GM12878 (cell line): ENCODE data around the gene ABCC4. TPM values are rescaled to one million over a fixed set of nuclear protein-coding genes. Genes with fewer than 3 reads are reported as not detected.

Experiments
- ATAC-seq: fragments of 200-7000 bp; cut with Tn5 transposase; 3 replicates; pipeline ENCODE4 v1.9.1; 2020; ENCODE audit warnings: mild to moderate bottlenecking, moderate library complexity
- BruUV-seq: library from RNA; stranded (reverse); fragments of 400-500 nt; replicated peaks from 2 replicates; lab custom pipeline; 2021; lab: Mats Ljungman, UMichigan
- CTCF ChIA-PET: fragments of 300-600 bp; sonication (Branson Sonifier 250); formaldehyde crosslinking; extraction: SDS; loops from one replicate; lab custom pipeline; 2021; ENCODE audit warnings: inconsistent platforms; lab: Yijun Ruan, JAX
- POLR2A ChIA-PET: fragments of 350-600 bp; formaldehyde crosslinking; extraction: SDS; loops from one replicate; lab custom pipeline; 2021; ENCODE audit warnings: inconsistent platforms; lab: Charles Lee
- RAD21 ChIA-PET: fragments of 300-600 bp; sonication (Branson Sonifier 250); formaldehyde crosslinking; loops from one replicate; lab custom pipeline; 2023; ENCODE audit warnings: antibody characterized with exemption; ENCODE audit not compliant: unreplicated experiment; lab: Charles Lee
- SMC1A ChIA-PET: fragments of 300-600 bp; sonication (Branson Sonifier 250); formaldehyde crosslinking; loops from one replicate; lab custom pipeline; 2023; ENCODE audit not compliant: unreplicated experiment, uncharacterized antibody; lab: Charles Lee
- DNase-seq: peaks from one replicate; pipeline ENCODE4 v3.0.0-alpha.2; 2011; ENCODE audit warnings: low read depth, low spot score
- FAIRE-seq: peaks from 3 replicates; lab custom pipeline; 2011; peaks lifted over from hg19 to GRCh38; lab: Jason Lieb, UNC
- H2AFZ ChIP-seq: 2 replicates; pipeline ENCODE4 v1.6.0; 2011; ENCODE audit warnings: low read depth, low read length, control low read depth; ENCODE audit not compliant: control insufficient read depth
- H3K27ac ChIP-seq: 2 replicates; pipeline ENCODE4 v1.5.1; 2011; ENCODE audit warnings: control low read depth; ENCODE audit not compliant: control insufficient read depth, insufficient read depth
- H3K27me3 ChIP-seq, 2 experiments: replicated peaks in 1 of 2; 2 replicates each; pipeline versions ENCODE4 v1.6.0 to v1.6.1; 2011; ENCODE audit warnings: low read length in 1 of 2; ENCODE audit not compliant: control insufficient read depth in 2 of 2, insufficient read depth in 2 of 2
- H3K36me3 ChIP-seq, 2 experiments: 2 replicates each; pipeline ENCODE4 v1.5.1; 2011; ENCODE audit warnings: low read length in 1 of 2; ENCODE audit not compliant: control insufficient read depth in 2 of 2, insufficient read depth in 2 of 2
- H3K4me1 ChIP-seq: 2 replicates; pipeline ENCODE4 v1.6.1; 2011; ENCODE audit warnings: mild to moderate bottlenecking, low read length, moderate library complexity, mixed read lengths; ENCODE audit not compliant: control insufficient read depth, insufficient read depth
- H3K4me2 ChIP-seq: 2 replicates; pipeline ENCODE4 v1.6.0; 2011; ENCODE audit warnings: control low read depth; ENCODE audit not compliant: control insufficient read depth, insufficient read depth
- H3K4me3 ChIP-seq: fragments of 200-600 bp; sonication (generic); 2 replicates; pipeline ENCODE4 v1.5.1; 2016
- H3K79me2 ChIP-seq: 2 replicates; pipeline ENCODE4 v1.6.0; 2011; ENCODE audit warnings: low read length; ENCODE audit not compliant: control insufficient read depth, insufficient read depth
- H3K9ac ChIP-seq: 2 replicates; pipeline ENCODE4 v1.8.0; 2011; ENCODE audit warnings: low read length, control low read depth, mixed read lengths; ENCODE audit not compliant: control insufficient read depth, insufficient read depth
- H3K9me3 ChIP-seq: replicated peaks from 3 replicates; pipeline ENCODE4 v1.5.1; 2011; ENCODE audit warnings: mild to moderate bottlenecking, low read length; ENCODE audit not compliant: control insufficient read depth, insufficient read depth
- H4K20me1 ChIP-seq: 2 replicates; pipeline ENCODE4 v1.6.0; 2011; ENCODE audit not compliant: control insufficient read depth, insufficient read depth
- HDAC6 ChIP-seq: fragments of 200-600 bp; sonication (generic); IDR thresholded peaks from one replicate; pipeline ENCODE4 v1.8.0; 2017; ENCODE audit warnings: antibody characterized with exemption; ENCODE audit not compliant: unreplicated experiment
- HSF1 ChIP-seq: fragments of 150-350 bp; IDR thresholded peaks from 2 replicates; pipeline ENCODE4 v1.6.1; 2014; ENCODE audit warnings: mild to moderate bottlenecking, low read depth, low read length
- MEF2A ChIP-seq: IDR thresholded peaks from 2 replicates; pipeline ENCODE4 v1.6.1; 2011; ENCODE audit warnings: low read depth, mild to moderate bottlenecking, low read length, moderate library complexity; ENCODE audit not compliant: insufficient read depth
- MXI1 ChIP-seq: fragments of 150-350 bp; IDR thresholded peaks from 2 replicates; pipeline ENCODE4 v1.6.1; 2011; ENCODE audit warnings: low read depth, mild to moderate bottlenecking, inconsistent platforms, low read length, improper control_type of control experiment
- NR2C2 ChIP-seq: IDR thresholded peaks from 2 replicates; pipeline ENCODE4 v1.6.1; 2011; ENCODE audit warnings: borderline replicate concordance, low read depth; ENCODE audit not compliant: control insufficient read depth, insufficient read length
- PKNOX1 ChIP-seq: fragments of 450-650 bp; IDR thresholded peaks from 2 replicates; pipeline ENCODE4 v1.6.1; 2016; ENCODE audit warnings: mild to moderate bottlenecking
- RELA ChIP-seq: fragments of 450-650 bp; IDR thresholded peaks from 2 replicates; pipeline ENCODE4 v1.8.0; 2014; ENCODE audit warnings: borderline replicate concordance; ENCODE audit not compliant: partially characterized antibody
- RUNX3 ChIP-seq: IDR thresholded peaks from 2 replicates; pipeline ENCODE4 v1.6.1; 2012; ENCODE audit warnings: low read length, inconsistent platforms
- TCF7 ChIP-seq: IDR thresholded peaks from 2 replicates; pipeline ENCODE4 v1.6.1; 2014; ENCODE audit warnings: antibody characterized with exemption, borderline replicate concordance
- USF2 ChIP-seq: IDR thresholded peaks from 2 replicates; pipeline ENCODE4 v1.6.1; 2011; ENCODE audit warnings: low read depth, low read length, improper control_type of control experiment, borderline replicate concordance
- ZNF274 ChIP-seq: IDR thresholded peaks from one replicate; pipeline ENCODE4 v1.8.0; 2011; ENCODE audit not compliant: insufficient read length, insufficient read depth
- WGBS: methylation state at CpG from one replicate; pipeline ENCODE4 v1.1.6; 2016; ENCODE audit warnings: low lambda C conversion rate; ENCODE audit not compliant: insufficient replicate concordance, insufficient coverage; ENCODE audit errors: missing lambda C conversion rate; 5-methylcytosine and 5-hydroxymethylcytosine counted together
- in situ Hi-C: fragments of 300-500 bp; cut with MboI; formaldehyde crosslinking; loops from 9 replicates; pipeline ENCODE4 v1.14.3; 2018; ENCODE audit warnings: mixed read lengths
- intact Hi-C: fragments of 100-400 bp; cut with micrococcal nuclease; formaldehyde crosslinking; loops from one replicate; pipeline ENCODE4 v1.14.2; 2022; ENCODE audit not compliant: unreplicated experiment
- polyA plus RNA-seq, 11 experiments: library from polyadenylated mRNA; depleted of rRNA in 4 of 11; unstranded in 6 of 11; stranded (reverse) in 5 of 11; fragments of >200 nt; fragmentation: Nextera tagmentation in 4 of 11; fragmentation: Illumina TruSeq in 1 of 11; extraction: Ambion mirVana in 4 of 11; extraction: Trizol in 1 of 11; gene quantifications; 1 replicate in 1 of 11; 2 replicates in 10 of 11; pipeline versions ENCODE4 v1.2.1 to v1.2.3, GENCODE V29; 2011 to 2016; ENCODE audit warnings: inconsistent platforms in 2 of 11, missing spikeins in 2 of 11, low read depth in 1 of 11
- total RNA-seq, 4 experiments: library from RNA; depleted of rRNA in 3 of 4; stranded (reverse); fragments of >200 nt in 3 of 4; fragmentation: Illumina TruSeq in 1 of 4; extraction: Trizol in 1 of 4; gene quantifications; 2 replicates each; pipeline versions ENCODE4 v1.2.1 to v1.2.3, GENCODE V29; 2013 to 2021

The ABCC4 gene
- total and polyA plus RNA-seq, 10 of the 15 experiments (the other 5 are each of a cell fraction or from before 2014, with no cell fraction given), result 7.2 to 44.4 (median 24.1) TPM

- TF ChIP-seq PKNOX1, result no peak
- TF ChIP-seq NR2C2, result no peak
- no peak for TF ChIP-seq USF2
Measured at GRCh38 chr13:95121516-95121915, 179.7 kb downstream of the ABCC4 start (continued).

- RAD21 ChIA-PET, result no interaction called here
Measured at GRCh38 chr13:95120650-95121049, 180.6 kb downstream of the ABCC4 start.

More at GRCh38 chr13:95120650-95121049, 180.6 kb downstream of the ABCC4 start:
- Histone ChIP-seq H3K9me3 (no peaks in the 10 kb centered on the region), H3K9ac (no peak overlapping the region), H3K27ac (no peak overlapping the region), H3K27me3 (no peaks in the 10 kb centered on the region), H4K20me1 (no peaks in the 10 kb centered on the region), H3K4me1 (no peaks in the 10 kb centered on the region), H3K4me3 (no peak overlapping the region), H3K79me2 (no peaks in the 10 kb centered on the region), H2AFZ (no peak overlapping the region), H3K4me2 (no peak overlapping the region), H3K36me3 (peaks cover 0 to 4% of the 10 kb centered on the region in 2 experiments; a peak in 3 of 4 replicates)
- BruUV-seq, result no TSS peak
- FAIRE-seq (no peak), ATAC-seq (no peak), DNase-seq (no peak)
- TF ChIP-seq HDAC6 (no peak), ZNF274 (no peak), HSF1 (no peak), RELA (no peak), TCF7 (no peak), MXI1 (no peak), RUNX3 (no peak), MEF2A (no peak)
- in situ Hi-C loops (no loop called here), intact Hi-C loops (no loop called here)
- POLR2A ChIA-PET, result interaction anchor here (0.5 kb wide), 1 partner anchor 87 kb away, joined by 3 read pairs; no protein-coding TSS in a partner anchor
- SMC1A ChIA-PET, result interaction anchor here (0.6 to 1.3 kb wide), 2 partner anchors 274 to 284 kb away, joined by 3 read pairs; no protein-coding TSS in a partner anchor
- CTCF ChIA-PET, result interaction anchor here (0.9 to 1.0 kb wide), 2 partner anchors 21 to 284 kb away, joined by 3 to 5 read pairs; no protein-coding TSS in a partner anchor
- 94% methylated on average over 2 of the region's 2 CpGs for WGBS
